NCI-H345 (cell line): Measurements from ENCODE around the gene TGFB3.

Experiments used
- DNase-seq: peaks from one replicate; lab custom pipeline; 2025; lab: John Stamatoyannopoulos, UW

The TGFB3 gene

DNA sequence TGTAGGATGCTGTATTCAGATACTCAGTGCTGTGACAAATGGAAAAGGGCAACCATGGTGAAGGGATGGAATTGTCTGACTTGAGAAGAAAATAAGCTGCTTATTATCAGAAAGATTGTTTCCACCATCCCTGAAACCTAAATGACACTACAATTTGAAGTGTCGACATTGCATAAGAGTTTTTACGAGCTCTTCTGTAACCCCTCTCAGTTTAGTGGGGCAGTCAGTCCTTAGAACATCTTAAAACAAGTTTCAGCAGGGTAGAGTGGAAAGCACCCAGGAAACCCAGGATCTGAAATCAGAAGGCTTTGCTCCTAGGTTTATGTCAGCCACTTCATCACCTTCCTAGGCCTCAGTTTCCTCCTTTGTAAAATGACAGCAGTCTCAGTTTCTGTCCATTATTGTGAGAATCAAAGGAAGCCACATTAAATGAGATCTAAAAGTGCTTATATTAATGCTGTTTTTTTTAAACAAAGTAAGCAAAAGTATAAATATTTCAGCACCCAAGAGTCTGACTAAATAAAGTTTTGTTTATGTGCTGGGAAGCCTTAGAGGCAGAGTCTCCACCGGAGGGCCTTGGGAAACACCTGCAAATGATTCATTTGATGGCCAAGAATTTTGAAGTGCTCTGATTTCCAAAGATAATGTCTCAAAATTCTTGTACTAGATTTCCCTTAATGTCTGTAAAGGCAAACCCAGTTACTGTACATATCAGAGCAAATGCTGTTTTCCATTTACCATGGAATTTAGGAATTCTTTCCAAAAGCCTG is 5.6 kb upstream of the TGFB3 start:
- DNase-seq = no peak

GRCh38 chr14:75986439-75986765 is 4.6 kb upstream of the TGFB3 start:
- no peak for DNase-seq

GRCh38 chr14:75985618-75986438 is 4.0 kb upstream of the TGFB3 start, which contains the start of gene IFT43:
Gene IFT43, plus strand, starts transcription at chr14:75985763. Its CDS starts 24 bp downstream, at chr14:75985787.
- peak; percentile 83 for DNase-seq

GRCh38 chr14:75984674-75985073 is 2.9 kb upstream of the TGFB3 start:
- DNase-seq = no peak

GRCh38 chr14:75983019-75983358 is 1.2 kb upstream of the TGFB3 start:
- DNase-seq = no peak

DNA sequence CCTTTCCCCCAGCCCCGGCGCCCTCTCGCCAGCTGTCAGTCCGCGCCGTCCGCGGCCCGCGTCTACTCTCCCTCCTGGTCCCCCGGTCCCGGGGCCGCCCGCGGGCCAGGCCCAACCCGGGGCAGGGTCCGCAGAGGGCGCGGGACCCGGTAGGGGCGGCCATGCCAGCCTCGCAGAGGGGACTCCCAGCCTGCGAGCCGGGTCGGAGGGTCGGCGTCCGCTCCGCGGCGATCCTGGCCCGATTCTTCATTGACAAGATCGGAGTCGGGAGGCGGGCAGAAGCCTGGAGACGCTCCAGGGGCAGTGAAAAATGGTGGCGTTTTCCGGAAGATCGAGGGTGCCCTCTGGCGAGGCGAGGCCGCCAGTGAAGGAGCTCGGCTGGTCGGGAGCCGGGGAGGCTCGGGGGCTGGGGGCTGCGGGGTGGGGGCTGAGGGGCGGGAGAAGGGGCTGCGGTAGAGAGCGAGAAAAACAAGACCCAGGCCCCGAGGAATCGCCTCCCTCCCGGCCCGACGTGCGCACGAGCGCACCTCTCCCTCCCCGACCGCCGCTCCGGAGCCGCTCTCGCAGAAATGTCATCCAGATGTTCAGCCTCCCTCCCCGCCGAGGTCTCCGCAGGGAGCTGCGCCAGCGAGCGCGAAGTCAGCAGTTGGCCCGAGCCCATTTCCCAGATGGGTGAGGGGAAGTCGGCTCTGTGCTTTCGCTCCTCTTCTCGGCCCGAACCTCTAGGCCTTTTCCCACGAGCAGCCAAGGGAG is 647 bp upstream of the TGFB3 start:
- peak; percentile 82 for DNase-seq

DNA sequence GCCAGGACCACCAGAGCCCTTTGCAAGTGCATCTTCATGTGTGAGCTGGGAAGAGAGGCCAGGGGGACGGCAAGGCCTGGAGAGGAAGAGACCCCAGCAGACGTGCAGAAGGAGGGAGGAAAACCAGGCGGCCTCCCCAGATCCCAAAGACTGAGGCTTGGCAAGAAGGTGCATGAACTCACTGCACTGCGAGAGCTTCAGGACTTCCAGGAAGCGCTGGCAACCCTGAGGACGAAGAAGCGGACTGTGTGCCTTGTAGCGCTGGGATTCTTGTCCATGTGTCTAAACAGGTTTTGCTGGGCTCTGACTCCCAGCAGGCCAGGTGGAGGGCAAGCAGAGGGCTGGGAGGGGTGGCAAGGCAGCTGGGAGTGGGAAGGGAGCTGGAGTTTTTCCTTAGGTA is 939 bp downstream of the TGFB3 start:
- no peak for DNase-seq

- DNase-seq = no peak
Measured at GRCh38 chr14:75979648-75980565, 1.9 kb downstream of the TGFB3 start.

DNA sequence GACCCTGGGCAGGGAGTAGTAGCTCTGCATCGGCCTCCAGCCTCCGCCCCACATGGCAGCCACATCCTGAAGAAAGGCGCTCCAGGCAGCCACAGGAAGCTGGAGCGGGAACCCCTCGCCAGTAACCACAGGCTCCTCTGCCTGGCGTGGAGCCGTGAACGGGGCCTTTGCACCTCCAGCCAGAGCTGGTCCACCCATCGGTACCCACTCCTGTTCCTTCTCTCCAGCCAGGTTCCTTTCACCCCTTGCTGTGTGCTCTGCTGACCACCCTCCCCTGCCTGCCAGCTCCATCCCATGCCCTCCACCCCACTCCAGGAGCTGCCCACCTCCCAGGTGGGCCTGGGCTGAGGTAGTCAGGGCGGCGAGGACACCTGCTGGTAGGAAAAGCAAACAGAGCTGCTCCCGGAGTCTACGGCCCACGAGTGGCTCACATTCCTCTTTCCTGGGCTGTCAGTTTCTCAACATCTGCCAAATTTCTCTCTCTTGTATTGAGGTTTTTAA is 2.7 kb downstream of the TGFB3 start:
- DNase-seq = no peak

- DNase-seq = no peak
Measured at GRCh38 chr14:75978249-75978731, 3.5 kb downstream of the TGFB3 start.

DNA sequence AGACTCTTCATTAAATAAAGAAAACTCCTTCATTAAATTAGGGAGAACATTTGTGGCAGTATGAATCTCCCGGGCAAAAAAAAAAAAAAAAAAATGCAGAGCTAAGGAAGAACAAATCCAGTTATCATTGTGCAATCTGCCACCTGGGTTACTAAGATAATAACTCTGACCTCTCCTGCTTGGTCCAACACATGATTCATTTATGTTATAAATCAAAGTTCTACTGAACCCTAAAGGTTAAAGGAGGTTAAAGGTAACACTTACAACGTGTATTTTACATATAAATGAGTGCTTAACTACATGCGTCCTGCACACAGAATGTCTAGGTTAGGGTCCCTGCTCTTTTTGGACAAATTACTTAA is 4.2 kb downstream of the TGFB3 start:
- DNase-seq = no peak

GRCh38 chr14:75976826-75977581 is 4.8 kb downstream of the TGFB3 start:
- DNase-seq = no peak

GRCh38 chr14:75972801-75973421 is 8.9 kb downstream of the TGFB3 start:
- DNase-seq = no peak

- DNase-seq = no peak
Measured at GRCh38 chr14:75971509-75971908, 10.3 kb downstream of the TGFB3 start.

DNA sequence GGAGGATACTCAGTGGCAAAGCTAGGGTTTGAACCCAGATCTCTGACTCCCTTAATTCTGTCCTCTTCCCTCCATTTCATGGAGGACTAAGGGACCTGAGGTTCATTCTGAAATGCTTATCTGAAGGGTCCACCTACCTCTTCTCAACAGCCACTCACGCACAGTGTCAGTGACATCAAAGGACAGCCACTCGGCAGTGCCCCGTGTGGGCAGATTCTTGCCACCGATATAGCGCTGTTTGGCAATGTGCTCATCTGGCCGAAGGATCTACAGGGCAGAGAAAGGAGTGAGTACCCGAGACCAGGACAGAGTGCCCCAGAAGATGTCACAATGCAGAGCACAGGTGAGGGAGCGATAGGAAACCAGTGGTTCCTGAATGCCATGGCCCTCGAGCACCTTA is 10.8 kb downstream of the TGFB3 start:
- DNase-seq = no peak

DNA sequence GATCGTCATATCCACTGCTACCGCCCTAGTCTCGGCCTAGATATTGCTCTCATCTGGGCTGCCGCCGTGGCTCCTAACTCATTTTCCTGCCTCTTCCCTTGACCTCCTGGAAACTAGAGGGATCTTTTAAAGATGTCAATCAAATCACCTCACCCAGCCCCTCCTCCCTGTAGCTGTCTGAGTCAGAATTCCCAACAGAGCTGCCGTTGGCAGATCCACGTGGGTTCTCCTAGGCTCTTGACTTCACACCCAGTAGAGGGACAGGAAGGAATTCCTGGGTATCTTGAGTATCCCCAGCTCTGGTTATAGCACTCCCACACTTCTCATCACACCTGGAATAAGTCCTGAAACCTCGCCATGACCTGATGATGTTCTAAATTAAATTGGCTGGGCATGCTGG is 11.9 kb downstream of the TGFB3 start:
- no peak for DNase-seq

- DNase-seq = no peak
Measured at GRCh38 chr14:75969126-75969525, 12.7 kb downstream of the TGFB3 start.

DNA sequence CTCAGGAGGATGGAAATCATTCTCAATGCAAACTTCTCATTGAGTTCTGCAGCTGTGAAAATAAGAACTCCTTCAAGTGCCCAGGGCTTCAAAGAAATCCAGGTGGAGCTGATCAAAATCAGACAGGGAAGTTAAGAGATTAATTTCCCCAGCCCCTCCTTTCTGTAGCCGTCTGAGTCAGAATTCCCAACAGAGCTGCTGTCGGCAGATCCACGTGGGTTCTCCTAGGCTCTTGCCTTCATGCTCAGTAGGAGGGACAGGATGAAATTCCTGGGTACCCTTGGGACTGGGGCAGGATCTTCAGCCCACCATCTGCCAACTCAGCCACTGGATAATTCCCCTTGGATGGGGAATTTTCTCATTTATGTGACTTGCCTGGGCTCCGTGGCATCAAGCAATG is 13.3 kb downstream of the TGFB3 start:
- DNase-seq = no peak

GRCh38 chr14:75967866-75968265 is 13.9 kb downstream of the TGFB3 start:
- DNase-seq = no peak

- no peak for DNase-seq
Measured at GRCh38 chr14:75961662-75962061, 20.1 kb downstream of the TGFB3 start.
